ENCODE results near the gene JADE2. TPM values are rescaled to one million over a fixed set of nuclear protein-coding genes. Genes with fewer than 3 reads are reported as not detected.
"Not testable (repeated sequence)": the region's sequence is repeated elsewhere in the genome, so short reads cannot be mapped to it uniquely, and the experiment has no call there.

The JADE2 gene
- polyA plus RNA-seq, 3 donors: 11.1 to 14.3 (median 13.8) TPM

GRCh38 chr5:134506054-134507039 lies 19.1 kb upstream of the JADE2 start:
- DNase-seq: no peak

- DNase-seq: no peak
Observed at GRCh38 chr5:134507452-134507851, 18.0 kb upstream of the JADE2 start.

GRCh38 chr5:134508521-134509195 lies 16.8 kb upstream of the JADE2 start:
- DNase-seq: no peak

- DNase-seq: no peak
Observed at GRCh38 chr5:134509308-134510040, 16.0 kb upstream of the JADE2 start.

GRCh38 chr5:134510970-134511795 lies 14.3 kb upstream of the JADE2 start:
- DNase-seq: no peak

GRCh38 chr5:134511796-134512660 lies 13.4 kb upstream of the JADE2 start:
- no peak for DNase-seq

GRCh38 chr5:134512661-134512999 lies 12.8 kb upstream of the JADE2 start:
- no peak for DNase-seq

GRCh38 chr5:134515801-134516200 lies 9.7 kb upstream of the JADE2 start:
- no peak for DNase-seq

- DNase-seq: not testable (repeated sequence)
Observed at GRCh38 chr5:134516984-134517383, 8.5 kb upstream of the JADE2 start.

- no peak for DNase-seq
Observed at GRCh38 chr5:134517553-134517952, 7.9 kb upstream of the JADE2 start.

- DNase-seq: no peak
Observed at GRCh38 chr5:134519989-134520388, 5.5 kb upstream of the JADE2 start.

- no peak for DNase-seq
Observed at GRCh38 chr5:134521841-134522240, 3.6 kb upstream of the JADE2 start.

- DNase-seq: no peak
Observed at GRCh38 chr5:134523543-134524271, 1.8 kb upstream of the JADE2 start.

GRCh38 chr5:134524272-134524825 lies 1.1 kb upstream of the JADE2 start:
- DNase-seq: no peak

- peak; percentile 85 for DNase-seq
Observed at GRCh38 chr5:134525683-134526482, 413 bp downstream of the JADE2 start.

- DNase-seq: no peak
Observed at GRCh38 chr5:134526483-134527155, 1.1 kb downstream of the JADE2 start.

- no peak for DNase-seq
Observed at GRCh38 chr5:134527156-134527960, 1.9 kb downstream of the JADE2 start.

Measured in renal pelvis (tissue), 4 donors.